SK-N-SH (cell line): ENCODE measurements around the gene KLHL17.

ENCODE experiments used
- CTCF ChIP-seq: fragments of 200-600 bp; sonication (generic); IDR thresholded peaks from 2 replicates; pipeline ENCODE4 v1.6.1; 2017; ENCODE audit warnings: antibody characterized with exemption, mild to moderate bottlenecking, moderate library complexity
- EP300 ChIP-seq, 2 experiments: IDR thresholded peaks; 2 replicates each; pipeline versions ENCODE4 v1.4.0 to v1.6.1; 2012; ENCODE audit warnings: borderline replicate concordance in 1 of 2, low read depth in 1 of 2, low read length in 1 of 2
- FOXM1 ChIP-seq: IDR thresholded peaks from 2 replicates; pipeline ENCODE4 v1.4.0; 2012; ENCODE audit warnings: low read depth, mild to moderate bottlenecking
- MAX ChIP-seq: IDR thresholded peaks from 2 replicates; pipeline ENCODE4 v1.4.0; 2012; ENCODE audit warnings: low read depth
- SMC3 ChIP-seq: IDR thresholded peaks from 2 replicates; pipeline ENCODE4 v1.6.1; 2012; ENCODE audit warnings: low read depth, low read length, improper control_type of control experiment
- TF ChIP-seq, protein P1 (sequence below): fragments of 150-350 bp; IDR thresholded peaks from 2 replicates; pipeline ENCODE4 v1.6.1; 2016; ENCODE audit warnings: mild to moderate bottlenecking, low read depth, low read length

DNA sequence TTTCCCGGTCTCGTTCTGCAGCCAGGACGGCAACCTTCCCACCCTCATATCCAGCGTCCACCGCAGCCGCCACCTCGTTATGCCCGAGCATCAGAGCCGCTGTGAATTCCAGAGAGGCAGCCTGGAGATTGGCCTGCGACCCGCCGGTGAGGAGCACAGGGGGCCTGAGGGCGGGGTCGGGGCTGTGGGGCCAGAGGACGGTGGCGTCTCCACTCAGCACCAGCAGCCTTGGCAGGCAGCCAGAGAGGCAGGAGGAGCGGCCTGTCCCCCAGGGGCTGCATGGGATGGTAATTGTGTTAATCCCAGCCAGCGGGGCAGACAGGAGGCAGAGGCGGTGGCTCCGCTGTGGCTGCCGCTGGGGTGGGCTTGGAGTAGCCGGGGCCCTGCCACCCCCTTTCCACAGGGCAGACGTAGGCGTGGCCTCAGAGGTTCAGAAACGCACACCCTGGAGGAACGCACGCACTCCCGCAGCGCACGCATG lies 24.6 kb upstream of the KLHL17 start:
- TF ChIP-seq SMC3 (no peak), CTCF (no peak), MAX (no peak), FOXM1 (no peak), EP300 (IDR thresholded peaks at IDR 0.05; ENCODE audit: borderline replicate concordance in 1 of 2, low read depth in 1 of 2, low read length in 1 of 2) (no peak)
- TF ChIP-seq, protein P1, sequence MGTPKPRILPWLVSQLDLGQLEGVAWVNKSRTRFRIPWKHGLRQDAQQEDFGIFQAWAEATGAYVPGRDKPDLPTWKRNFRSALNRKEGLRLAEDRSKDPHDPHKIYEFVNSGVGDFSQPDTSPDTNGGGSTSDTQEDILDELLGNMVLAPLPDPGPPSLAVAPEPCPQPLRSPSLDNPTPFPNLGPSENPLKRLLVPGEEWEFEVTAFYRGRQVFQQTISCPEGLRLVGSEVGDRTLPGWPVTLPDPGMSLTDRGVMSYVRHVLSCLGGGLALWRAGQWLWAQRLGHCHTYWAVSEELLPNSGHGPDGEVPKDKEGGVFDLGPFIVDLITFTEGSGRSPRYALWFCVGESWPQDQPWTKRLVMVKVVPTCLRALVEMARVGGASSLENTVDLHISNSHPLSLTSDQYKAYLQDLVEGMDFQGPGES, result no peak
